HG02840 (cell line): ENCODE data around the gene LBX1.

Source experiments
- ATAC-seq: cut with Tn5 transposase; IDR thresholded peaks from one replicate; pipeline ENCODE4 v1.9.1; 2021; ENCODE audit warnings: mild to moderate bottlenecking, moderate library complexity, moderate number of reproducible peaks; ENCODE audit not compliant: unreplicated experiment, low FRiP score

The LBX1 gene

GRCh38 chr10:101244321-101245050 lies 15.2 kb upstream of the LBX1 start:
- ATAC-seq: no peak

GRCh38 chr10:101241840-101242707 lies 12.8 kb upstream of the LBX1 start:
- no peak for ATAC-seq

GRCh38 chr10:101238732-101239105 lies 9.5 kb upstream of the LBX1 start:
- no peak for ATAC-seq

- ATAC-seq: no peak
Observed at GRCh38 chr10:101237982-101238731, 8.9 kb upstream of the LBX1 start.

GRCh38 chr10:101237081-101237981 lies 8.1 kb upstream of the LBX1 start:
- no peak for ATAC-seq

GRCh38 chr10:101236376-101237080 lies 7.3 kb upstream of the LBX1 start:
- no peak for ATAC-seq

GRCh38 chr10:101235766-101236165 lies 6.5 kb upstream of the LBX1 start:
- ATAC-seq: no peak

GRCh38 chr10:101234333-101234732 lies 5.1 kb upstream of the LBX1 start:
- ATAC-seq: no peak

GRCh38 chr10:101233863-101234262 lies 4.6 kb upstream of the LBX1 start:
- ATAC-seq: no peak

- ATAC-seq: no peak
Observed at GRCh38 chr10:101233443-101233842, 4.2 kb upstream of the LBX1 start.

GRCh38 chr10:101231912-101232689 lies 2.8 kb upstream of the LBX1 start:
- no peak for ATAC-seq

- ATAC-seq: no peak
Observed at GRCh38 chr10:101231092-101231491, 1.8 kb upstream of the LBX1 start.

GRCh38 chr10:101230183-101230917 lies 1.1 kb upstream of the LBX1 start:
- no peak for ATAC-seq

- no peak for ATAC-seq
Observed at GRCh38 chr10:101228966-101229265, 347 bp downstream of the LBX1 start.

- ATAC-seq: no peak
Observed at GRCh38 chr10:101228153-101228965, 904 bp downstream of the LBX1 start.

GRCh38 chr10:101227429-101228152 lies 1.7 kb downstream of the LBX1 start:
- no peak for ATAC-seq
